Mononuclear cell (primary cell): Measurements from ENCODE around the gene EPYC. TPM values are rescaled to one million over a fixed set of nuclear protein-coding genes. Genes with fewer than 3 reads are reported as not detected.
"Not testable (repeated sequence)": the region's sequence is repeated elsewhere in the genome, so short reads cannot be mapped to it uniquely, and the experiment has no call there.

Experiments
- H3K27me3 ChIP-seq: 2 replicates; pipeline ENCODE4 v1.6.0; 2011; ENCODE audit warnings: low read length, control low read depth; ENCODE audit not compliant: insufficient read depth
- H3K4me1 ChIP-seq: 2 replicates; pipeline ENCODE4 v1.5.1; 2011; ENCODE audit warnings: mild to moderate bottlenecking, low read length, control low read depth; ENCODE audit not compliant: insufficient read depth
- H3K4me3 ChIP-seq: 2 replicates; pipeline ENCODE4 v1.5.1; 2011; ENCODE audit warnings: mild to moderate bottlenecking, low read length, moderate library complexity
- H3K9me3 ChIP-seq: 2 replicates; pipeline ENCODE4 v1.5.1; 2011; ENCODE audit warnings: low read depth, mild to moderate bottlenecking, control low read depth, low read length
- total RNA-seq: library from RNA; depleted of rRNA; stranded (reverse); fragments of >200 nt; gene quantifications from one replicate; pipeline ENCODE4 v1.2.3, GENCODE V29; 2012

Gene EPYC
- total RNA-seq, 1 donor, result not detected

DNA sequence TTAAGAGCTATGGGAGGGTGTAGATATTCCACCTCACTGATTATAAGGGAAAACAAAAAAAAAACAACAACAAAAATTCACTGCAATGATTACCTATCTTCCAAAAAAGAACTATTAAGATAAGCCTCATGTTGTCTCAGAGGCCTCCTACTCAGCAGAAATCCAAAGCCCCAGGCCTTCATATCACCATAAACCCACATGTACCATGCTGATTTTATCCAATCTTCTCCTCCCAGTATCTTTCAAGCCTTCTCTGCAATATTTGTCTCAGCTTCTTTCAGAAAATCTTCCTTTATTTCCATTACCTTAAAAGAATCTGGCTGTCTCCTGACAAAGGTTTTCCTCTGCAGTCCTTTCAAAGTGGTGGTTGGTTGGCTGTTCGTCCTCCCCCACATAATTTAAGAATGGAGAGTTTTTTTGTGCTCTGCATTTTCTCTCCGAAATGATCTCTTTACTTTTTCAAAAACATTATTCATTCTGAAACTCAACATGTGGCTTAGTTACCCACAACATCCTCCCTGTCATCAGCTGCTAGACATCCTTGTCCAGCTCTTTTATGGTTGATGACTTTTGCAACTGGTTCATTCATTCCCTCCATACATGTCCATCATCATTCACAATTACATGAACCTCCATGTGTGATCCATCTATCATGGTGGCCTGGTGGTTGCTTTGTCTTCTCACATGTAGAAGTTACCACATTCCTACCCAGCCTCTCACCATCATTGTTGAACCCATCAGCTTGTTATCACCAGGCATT, 2.9 kb upstream of the EPYC start:
- H3K4me3 ChIP-seq, result no peak overlapping the region

DNA sequence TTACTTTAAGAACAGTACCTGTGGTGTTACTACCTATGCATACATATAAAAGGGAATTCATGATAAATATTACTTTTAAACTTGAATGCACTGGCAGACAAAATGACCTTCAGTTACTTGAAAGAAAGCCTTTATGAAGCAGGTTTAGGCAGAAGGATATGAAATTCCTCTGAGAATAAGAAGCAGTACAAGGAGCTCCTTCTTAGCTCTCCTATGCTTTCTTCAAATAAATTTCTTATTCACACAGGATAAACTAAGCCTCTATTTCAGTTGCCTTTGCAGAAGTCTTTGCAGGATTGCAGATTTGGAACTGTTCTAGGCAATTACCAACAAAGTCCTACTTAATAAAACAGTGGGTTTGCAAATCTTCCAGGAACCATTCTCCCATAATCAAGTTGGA, 1.0 kb downstream of the EPYC start:
- no peaks in the 10 kb centered on the region for H3K27me3 ChIP-seq
- H3K4me3 ChIP-seq, result no peak overlapping the region
- no peaks in the 10 kb centered on the region for H3K4me1 ChIP-seq
- no peaks in the 10 kb centered on the region for H3K9me3 ChIP-seq

More for the DNA sequence above, 2.9 kb upstream of the EPYC start:
- no peaks in the 10 kb centered on the region for H3K4me1 ChIP-seq
- no peaks in the 10 kb centered on the region for H3K27me3 ChIP-seq
- no peaks in the 10 kb centered on the region for H3K9me3 ChIP-seq

DNA sequence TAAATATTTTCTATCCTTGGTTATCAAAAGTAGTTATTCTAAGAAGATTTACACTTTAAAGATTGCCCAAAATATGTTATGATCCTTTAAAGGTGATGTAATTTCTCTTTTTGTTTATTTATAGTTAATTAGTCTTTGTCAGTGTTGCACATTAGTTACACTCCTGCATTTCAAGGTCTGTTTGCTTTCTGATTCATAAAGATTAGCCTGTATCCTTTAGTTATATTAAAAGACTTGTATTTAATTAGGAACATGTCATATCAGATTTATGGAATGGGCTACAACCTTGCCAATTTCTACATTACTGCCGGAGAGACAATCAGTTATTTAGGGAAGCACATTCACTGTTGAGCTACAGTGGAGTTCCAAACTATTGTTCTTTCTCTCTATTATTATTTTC, 3.5 kb downstream of the EPYC start:
- H3K27me3 ChIP-seq, result no peaks in the 10 kb centered on the region
- no peaks in the 10 kb centered on the region for H3K4me1 ChIP-seq
- no peak overlapping the region for H3K4me3 ChIP-seq
- no peaks in the 10 kb centered on the region for H3K9me3 ChIP-seq

DNA sequence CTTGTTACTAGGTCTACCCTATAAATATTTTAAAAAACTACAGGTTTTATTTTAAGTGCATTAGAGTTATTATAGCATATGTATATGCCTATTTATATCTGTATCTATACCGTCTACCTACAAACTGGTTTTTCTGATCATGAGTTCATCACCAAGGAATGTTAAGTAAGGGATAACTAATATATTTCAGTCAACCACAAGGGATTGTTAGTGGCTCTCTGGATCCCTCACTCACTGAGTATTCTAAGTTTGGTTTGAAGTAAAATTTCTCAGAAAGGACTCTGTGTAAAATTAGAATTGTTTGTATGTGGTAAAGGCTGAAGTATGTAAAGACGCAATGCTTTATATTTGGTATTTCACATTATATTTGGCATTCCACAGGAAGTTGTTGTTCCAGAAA, 4.8 kb downstream of the EPYC start:
- Histone ChIP-seq H3K4me1 (no peaks in the 10 kb centered on the region), H3K9me3 (no peaks in the 10 kb centered on the region), H3K4me3 (no peak overlapping the region), H3K27me3 (no peaks in the 10 kb centered on the region)

DNA sequence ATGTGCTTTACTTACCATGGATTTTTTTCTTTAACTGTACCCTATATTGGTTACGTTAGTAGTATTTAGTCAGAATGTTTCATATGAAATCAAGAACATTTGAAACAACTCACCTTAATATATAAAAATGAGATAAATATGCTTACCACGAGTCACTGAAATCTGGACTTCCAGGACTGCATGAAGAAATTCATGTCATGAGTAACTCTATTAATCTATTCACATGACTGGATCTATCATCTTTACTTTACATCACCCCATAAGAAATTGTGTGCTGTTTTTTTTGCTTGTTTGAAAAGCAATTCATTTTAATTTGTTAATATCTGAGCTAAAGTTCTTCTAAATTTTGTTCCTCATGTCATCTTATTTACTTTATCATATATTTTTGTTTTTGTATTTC, 5.2 kb downstream of the EPYC start:
- H3K4me3 ChIP-seq, result no peak overlapping the region
- no peaks in the 10 kb centered on the region for H3K9me3 ChIP-seq
- no peaks in the 10 kb centered on the region for H3K27me3 ChIP-seq
- no peaks in the 10 kb centered on the region for H3K4me1 ChIP-seq

DNA sequence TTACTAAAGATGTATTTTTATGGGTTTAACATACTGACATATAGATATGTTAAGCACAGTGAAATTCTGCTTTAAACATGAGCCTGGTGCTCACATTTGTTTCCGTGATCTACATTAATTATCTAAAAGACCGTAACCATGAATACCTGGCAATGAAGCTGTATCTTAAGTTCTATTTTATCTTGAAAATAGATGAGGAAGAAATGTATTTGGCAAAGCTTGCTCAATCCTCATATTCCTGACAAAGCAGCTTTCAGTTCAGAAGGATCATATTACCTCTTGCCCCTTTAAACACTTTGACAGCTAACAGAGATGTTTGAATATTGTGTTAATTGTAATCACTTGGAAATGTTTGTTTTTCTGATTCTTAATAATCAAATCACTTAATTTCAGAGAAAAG, 9.8 kb downstream of the EPYC start:
- H3K27me3 ChIP-seq, result no peaks in the 10 kb centered on the region
- no peaks in the 10 kb centered on the region for H3K4me1 ChIP-seq
- no peak overlapping the region for H3K4me3 ChIP-seq
- no peaks in the 10 kb centered on the region for H3K9me3 ChIP-seq

DNA sequence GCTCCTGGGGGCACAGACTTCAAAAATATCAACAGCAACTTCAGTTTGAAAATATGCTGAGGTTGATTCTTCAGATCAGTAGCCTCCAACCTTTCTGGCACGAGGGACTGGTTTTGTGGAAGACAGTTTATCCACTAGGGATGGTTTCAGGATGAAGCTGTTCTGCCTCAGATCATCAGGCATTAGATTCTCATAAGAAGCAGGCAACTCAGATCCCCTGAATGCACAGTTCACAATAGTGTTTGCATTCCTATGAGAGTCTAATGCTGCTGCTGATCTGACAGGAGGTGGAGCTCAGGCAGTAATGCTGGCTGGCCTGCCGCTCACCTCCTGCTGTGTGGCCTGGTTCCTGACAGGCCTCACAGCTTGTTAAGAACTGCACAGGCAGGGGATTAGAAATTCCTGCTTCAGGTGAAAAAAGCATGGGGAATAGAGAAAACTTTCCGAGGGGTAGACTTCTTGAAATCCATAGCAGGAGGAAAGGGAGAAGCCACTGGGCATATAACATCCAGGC, 12.8 kb downstream of the EPYC start:
- no peak overlapping the region for H3K4me3 ChIP-seq
- H3K27me3 ChIP-seq, result no peaks in the 10 kb centered on the region
- H3K4me1 ChIP-seq, result no peaks in the 10 kb centered on the region
- H3K9me3 ChIP-seq, result no peaks in the 10 kb centered on the region

DNA sequence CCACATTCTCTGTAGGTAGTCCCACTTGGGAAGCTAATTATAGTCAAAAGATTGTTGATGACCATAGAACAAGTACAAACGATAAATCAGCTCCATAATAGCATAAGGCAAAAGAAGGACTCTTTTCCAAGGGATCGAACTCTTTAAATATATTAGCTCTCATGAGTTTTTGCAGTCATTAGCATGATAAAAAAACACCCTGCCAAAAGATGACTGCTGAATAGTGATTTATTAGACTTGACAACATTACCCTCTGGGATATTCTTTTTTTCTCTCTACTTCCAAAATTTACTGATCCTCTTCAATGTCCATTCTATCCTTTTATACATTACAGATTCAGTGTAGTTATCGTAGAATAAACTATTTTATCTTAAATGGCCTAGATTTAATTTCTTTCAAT, 14.2 kb downstream of the EPYC start:
- Histone ChIP-seq H3K4me3 (no peak overlapping the region), H3K27me3 (no peaks in the 10 kb centered on the region), H3K9me3 (no peaks in the 10 kb centered on the region), H3K4me1 (no peaks in the 10 kb centered on the region)

DNA sequence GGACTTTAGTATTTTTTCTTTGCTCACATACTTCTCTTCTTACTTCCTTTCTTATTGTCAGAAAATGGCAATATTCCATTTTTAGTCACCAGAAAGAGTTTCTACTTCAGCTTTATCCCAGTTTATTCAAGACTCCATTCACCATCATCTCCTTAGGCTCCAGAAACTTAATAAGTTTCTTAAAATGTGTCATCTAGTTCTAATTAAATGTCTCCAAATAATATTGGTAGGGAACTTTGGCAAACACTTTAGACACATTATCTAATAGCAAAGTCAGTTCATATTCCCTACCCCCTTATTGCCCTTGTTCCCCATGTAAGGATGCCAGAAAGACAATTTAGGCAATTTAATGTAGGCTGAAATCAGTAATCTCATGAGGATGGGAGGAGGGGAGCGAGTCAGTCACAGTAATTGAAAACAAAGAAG, 15.1 kb downstream of the EPYC start:
- Histone ChIP-seq H3K27me3 (no peaks in the 10 kb centered on the region), H3K4me1 (no peaks in the 10 kb centered on the region), H3K4me3 (no peak overlapping the region), H3K9me3 (no peaks in the 10 kb centered on the region)

DNA sequence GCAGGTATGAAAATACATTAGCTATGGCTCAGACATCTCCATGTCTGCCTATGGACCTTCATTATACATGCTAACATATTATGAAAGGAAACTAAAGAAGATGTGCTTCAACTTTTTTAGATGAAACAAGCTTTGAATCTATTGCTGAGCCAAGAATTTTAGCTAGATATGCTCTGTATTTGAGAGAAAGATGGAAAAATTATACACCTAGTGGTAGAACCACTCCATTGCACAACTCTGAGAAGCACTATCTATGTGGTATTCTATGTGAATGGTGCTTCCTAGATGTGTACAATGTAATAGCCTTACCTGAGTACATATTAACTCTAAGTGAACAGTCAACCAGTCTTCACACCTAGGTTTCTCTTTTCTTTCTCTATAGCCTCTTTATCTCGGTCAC, 17.3 kb downstream of the EPYC start:
- Histone ChIP-seq H3K27me3 (no peaks in the 10 kb centered on the region), H3K4me1 (no peaks in the 10 kb centered on the region), H3K9me3 (no peaks in the 10 kb centered on the region), H3K4me3 (no peak overlapping the region)

DNA sequence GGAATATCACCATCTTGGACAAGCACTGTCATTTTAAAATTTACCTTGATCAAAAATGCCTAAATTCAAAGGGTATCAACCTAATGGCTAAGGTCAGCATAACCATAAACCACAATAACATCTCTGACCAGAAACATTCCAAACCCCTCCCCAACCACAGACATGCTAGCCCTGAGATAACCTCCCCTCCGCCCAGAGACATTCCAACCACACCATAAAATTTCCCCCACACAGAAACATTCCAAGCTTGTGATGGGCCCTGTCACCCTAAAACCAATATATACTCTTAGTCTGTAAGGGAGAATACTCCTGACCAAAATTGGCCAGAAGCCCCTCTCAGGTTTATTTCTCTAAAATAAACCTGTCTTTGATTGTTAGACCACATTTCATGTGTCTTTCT, 17.7 kb downstream of the EPYC start:
- H3K4me3 ChIP-seq, result no peak overlapping the region
- no peaks in the 10 kb centered on the region for H3K9me3 ChIP-seq
- no peaks in the 10 kb centered on the region for H3K4me1 ChIP-seq
- H3K27me3 ChIP-seq, result no peaks in the 10 kb centered on the region

DNA sequence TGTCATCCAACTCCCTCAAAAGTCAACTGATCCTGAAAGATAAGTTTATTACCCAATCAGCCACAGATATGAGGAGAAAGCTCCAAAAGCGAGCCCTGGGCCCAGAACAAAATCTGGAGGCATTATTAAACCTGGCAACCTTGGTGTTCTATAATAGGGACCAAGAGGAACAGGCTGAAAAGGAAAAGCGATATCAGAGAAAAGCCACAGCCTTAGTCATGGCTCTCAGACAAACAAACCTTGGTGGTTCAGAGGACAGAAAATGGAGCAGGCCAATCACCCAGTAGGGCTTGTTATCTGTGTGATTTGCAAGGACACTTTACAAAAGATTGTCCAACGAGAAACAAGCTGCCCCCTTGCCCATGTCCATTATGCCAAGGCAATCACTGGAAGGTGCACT, 19.4 kb downstream of the EPYC start:
- not testable (repeated sequence) for H3K27me3 ChIP-seq, H3K4me1 ChIP-seq, H3K9me3 ChIP-seq, H3K4me3 ChIP-seq

DNA sequence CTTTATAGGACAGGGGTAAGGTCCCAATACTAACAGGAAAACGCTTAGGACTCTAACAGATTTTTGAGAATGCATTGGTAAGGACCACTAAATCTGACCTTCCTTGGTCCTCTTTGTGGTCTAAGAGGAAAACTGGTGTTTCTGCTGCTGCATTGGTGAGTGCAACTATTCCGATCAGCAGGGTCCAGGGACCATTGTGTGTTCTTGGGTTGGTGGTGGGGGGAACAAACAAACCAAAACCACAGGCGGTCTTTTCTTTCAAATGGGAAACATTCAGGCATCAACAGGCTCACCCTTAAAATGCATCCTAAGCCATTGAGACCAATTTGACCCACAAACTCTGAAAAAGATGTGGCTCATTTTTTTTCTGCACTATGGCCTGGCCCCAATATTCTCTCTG, 20.7 kb downstream of the EPYC start:
- Histone ChIP-seq H3K27me3 (no peaks in the 10 kb centered on the region), H3K4me3 (no peak overlapping the region), H3K4me1 (no peaks in the 10 kb centered on the region), H3K9me3 (no peaks in the 10 kb centered on the region)

DNA sequence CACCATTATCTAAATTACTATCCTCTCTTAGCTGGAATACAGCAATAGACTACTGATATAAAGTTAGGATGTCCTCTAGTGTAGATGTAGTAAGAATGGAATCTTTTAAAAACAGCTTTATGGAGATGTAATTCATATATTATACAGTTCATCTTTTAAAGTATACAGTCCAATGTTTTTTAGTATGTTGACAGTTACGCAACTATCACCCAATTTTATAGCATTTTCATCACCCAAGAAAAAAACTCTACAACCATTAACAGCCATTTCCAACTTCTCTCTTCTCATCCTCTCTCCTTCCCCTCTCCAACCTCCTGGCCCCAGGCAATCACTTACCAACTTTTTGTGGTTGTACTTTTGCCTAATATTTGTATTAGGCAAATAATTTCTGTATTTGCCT, 22.6 kb downstream of the EPYC start:
- Histone ChIP-seq H3K4me1 (no peaks in the 10 kb centered on the region), H3K4me3 (no peak overlapping the region), H3K27me3 (no peaks in the 10 kb centered on the region), H3K9me3 (no peaks in the 10 kb centered on the region)

DNA sequence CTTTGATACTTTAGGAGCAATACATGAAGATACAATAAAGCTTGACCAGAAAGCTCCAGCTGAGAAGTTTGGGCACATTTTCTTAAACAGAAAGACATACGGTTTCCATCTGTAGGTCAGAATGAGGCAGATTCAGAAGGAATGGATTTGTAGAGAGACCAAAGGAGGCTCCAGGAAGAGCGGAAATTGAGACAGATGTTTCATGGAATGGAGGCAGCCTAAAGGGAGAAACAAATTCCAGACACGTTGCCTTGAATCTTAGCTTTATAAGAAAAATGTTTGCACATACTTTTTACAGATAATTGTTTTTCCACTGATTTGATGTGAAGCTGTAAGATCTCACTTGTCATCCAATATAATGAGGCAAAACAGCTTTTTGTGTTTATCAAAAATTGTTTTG, 24.8 kb downstream of the EPYC start:
- no peak overlapping the region for H3K4me3 ChIP-seq
- no peaks in the 10 kb centered on the region for H3K4me1 ChIP-seq
- no peaks in the 10 kb centered on the region for H3K27me3 ChIP-seq
- no peaks in the 10 kb centered on the region for H3K9me3 ChIP-seq

DNA sequence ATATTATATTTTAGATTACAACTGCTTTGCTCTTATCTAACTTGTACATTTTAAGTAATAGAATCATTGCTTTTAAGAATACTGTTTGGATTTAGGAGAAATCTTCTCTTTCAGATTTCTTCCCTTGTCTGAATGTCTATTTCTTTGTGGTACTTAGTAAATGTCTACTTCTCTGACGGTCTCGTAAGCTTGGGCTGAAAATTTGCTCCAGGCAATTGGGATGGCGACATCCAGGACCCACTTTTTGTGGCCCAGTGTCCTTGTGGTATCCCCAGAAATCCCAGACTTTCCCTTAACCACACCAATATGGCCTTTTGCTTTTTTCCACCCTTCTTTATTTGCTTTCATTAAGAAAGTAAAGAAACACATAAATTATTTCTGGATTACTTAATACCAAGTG, 25.8 kb downstream of the EPYC start:
- H3K4me3 ChIP-seq, result no peak overlapping the region
- no peaks in the 10 kb centered on the region for H3K27me3 ChIP-seq
- no peaks in the 10 kb centered on the region for H3K4me1 ChIP-seq
- no peaks in the 10 kb centered on the region for H3K9me3 ChIP-seq
